Measurements from ENCODE around the gene CD40.

GRCh38 chr20:46076806-46077205 is 41.3 kb upstream of the CD40 start:
- no peak for TF ChIP-seq CTCF (conservative IDR thresholded peaks at IDR 0.05)
- no peak for TF ChIP-seq EZH2 (IDR thresholded peaks at IDR 0.05; ENCODE audit: low read depth)

Measured in PC-9 (cell line).